ENCODE results near the gene EREG.

The EREG gene

GRCh38 chr4:74344031-74344430 lies 20.9 kb upstream of the EREG start:
- no peak for DNase-seq (ENCODE audit: low spot score)

DNA sequence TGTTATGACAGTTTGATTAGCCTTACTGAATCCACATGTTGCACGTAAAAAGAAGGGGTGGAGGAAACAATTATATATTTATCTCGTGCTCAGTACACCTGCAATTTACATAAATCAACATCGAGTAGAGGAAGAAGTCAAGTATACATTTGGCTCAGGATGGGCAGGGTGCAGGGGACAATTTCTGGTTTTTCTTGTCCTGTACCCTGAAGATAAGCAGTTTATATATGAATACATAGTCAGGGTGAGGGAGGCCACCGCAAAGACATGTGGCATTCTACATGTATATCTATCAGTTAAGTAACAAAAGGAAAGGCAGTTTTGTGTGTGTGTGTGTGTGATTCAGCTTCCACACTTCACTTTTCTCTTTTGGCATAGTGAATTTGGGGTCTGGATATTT lies 11.1 kb upstream of the EREG start:
- DNase-seq (ENCODE audit: low spot score): no peak

DNA sequence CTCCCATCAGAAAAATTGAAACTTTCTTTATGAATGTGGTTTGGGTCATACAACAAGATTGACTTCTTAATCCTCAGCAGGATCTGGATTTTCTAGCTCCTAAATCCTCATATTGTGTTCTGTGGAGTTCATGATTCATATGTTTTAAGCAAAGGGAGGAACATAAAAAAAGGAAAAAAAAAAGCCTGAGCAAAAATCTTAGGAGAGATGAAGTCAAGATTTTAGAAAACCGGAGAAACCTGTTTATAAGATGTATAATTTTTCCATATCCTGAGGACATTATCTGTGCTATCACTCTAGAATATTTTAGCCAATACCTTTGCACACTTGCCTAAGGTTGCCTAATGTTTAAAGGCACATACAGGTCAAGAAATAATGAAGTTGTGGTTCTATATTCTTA lies 7.0 kb upstream of the EREG start:
- no peak for DNase-seq (ENCODE audit: low spot score)

GRCh38 chr4:74361671-74362070 lies 3.3 kb upstream of the EREG start:
- DNase-seq (ENCODE audit: low spot score): no peak

- DNase-seq (ENCODE audit: low spot score): no peak
Measured at GRCh38 chr4:74362347-74362746, 2.6 kb upstream of the EREG start.

DNA sequence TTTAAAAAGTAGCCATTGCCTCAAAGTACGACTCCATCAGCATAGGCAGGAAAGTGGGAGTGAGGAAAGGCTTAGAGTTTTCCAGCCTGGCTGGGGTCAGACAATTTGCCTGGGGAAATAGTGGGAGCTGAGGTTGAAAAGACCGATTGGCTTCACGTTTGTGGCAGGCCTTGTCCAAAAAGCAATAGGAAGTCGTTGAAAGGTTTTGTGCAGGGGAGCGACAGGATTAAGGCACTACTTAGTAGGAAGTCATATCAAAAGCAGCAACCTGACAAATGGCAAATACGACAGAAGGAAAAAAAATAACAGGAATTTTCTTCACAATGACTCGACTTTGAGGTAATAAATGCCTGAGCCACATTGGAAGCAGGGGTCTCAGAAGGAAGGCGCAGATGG lies 691 bp upstream of the EREG start:
- no peak for DNase-seq (ENCODE audit: low spot score)

GRCh38 chr4:74365761-74366160 lies 816 bp downstream of the EREG start:
- DNase-seq (ENCODE audit: low spot score): no peak

DNA sequence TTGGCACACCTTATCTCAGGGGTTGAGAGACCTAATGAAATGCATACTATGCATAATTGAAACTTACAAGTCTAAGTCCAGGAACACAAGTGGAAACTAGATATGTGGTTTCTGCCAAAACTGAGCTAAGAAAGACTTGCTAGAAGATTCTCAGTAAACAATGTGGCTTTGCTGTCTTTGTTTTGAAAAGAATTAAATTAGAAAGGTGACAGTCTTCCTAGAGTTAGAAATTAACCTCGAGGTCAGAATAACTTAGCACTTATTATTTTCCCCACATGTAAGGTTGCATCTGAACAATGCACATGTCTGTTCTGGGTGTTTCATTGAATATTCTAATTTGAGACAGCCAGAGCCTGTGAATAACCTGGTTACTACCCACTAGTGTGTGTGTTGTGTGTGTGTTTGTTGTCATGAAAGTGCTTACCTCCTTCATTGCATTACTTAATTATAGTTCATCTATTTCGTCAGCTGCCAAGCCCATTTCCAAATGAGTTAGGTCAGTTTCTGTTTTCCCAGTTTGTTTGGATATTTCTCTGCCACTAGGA lies 1.5 kb downstream of the EREG start:
- no peak for DNase-seq (ENCODE audit: low spot score)

- DNase-seq (ENCODE audit: low spot score): no peak
Measured at GRCh38 chr4:74367656-74368290, 2.8 kb downstream of the EREG start.

- DNase-seq (ENCODE audit: low spot score): no peak
Measured at GRCh38 chr4:74368596-74368995, 3.7 kb downstream of the EREG start.

DNA sequence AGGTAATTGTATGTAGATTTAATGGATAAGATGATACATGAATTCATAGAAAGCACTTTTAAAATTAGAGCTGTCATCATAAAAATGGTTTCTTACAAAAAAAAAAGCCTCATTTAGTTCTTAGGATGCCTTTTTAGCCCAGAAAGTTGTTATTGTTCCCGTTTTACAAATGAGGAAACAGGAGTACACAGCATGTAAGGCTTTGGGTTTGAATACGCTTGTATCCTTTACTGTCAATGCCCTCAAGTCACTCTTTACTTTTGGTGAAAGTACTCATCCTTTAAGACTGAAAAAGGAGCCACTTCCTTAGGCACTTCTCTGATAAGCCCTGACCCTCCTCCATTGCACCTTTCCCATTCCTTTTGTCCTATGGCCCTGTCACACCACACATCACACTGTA lies 4.9 kb downstream of the EREG start:
- no peak for DNase-seq (ENCODE audit: low spot score)

DNA sequence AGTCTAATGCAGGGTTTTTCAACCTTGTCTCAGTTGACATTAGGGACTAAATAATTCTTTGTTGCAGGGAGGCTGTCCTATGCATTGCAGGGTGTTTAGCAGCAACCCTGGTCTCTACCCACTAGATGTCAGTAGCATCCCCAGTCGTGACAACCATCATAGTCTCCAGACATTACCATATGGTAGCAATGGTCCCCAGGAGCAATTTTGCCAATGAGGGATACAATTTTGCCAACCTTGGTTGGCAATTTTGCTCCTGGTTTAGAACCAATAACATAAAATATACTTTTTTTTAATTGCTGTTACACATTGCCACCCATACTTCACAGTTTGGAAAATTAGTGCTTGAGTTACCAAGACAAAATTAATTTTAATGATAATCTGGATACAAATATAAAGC lies 6.0 kb downstream of the EREG start:
- peak; percentile 15 for DNase-seq (ENCODE audit: low spot score)

GRCh38 chr4:74374128-74374527 lies 9.2 kb downstream of the EREG start:
- no peak for DNase-seq (ENCODE audit: low spot score)

- no peak for DNase-seq (ENCODE audit: low spot score)
Measured at GRCh38 chr4:74374561-74375327, 9.8 kb downstream of the EREG start.

- no peak for DNase-seq (ENCODE audit: low spot score)
Measured at GRCh38 chr4:74375824-74376426, 11.0 kb downstream of the EREG start.

GRCh38 chr4:74376888-74377483 lies 12.0 kb downstream of the EREG start:
- peak; percentile 31 for DNase-seq (ENCODE audit: low spot score)

DNA sequence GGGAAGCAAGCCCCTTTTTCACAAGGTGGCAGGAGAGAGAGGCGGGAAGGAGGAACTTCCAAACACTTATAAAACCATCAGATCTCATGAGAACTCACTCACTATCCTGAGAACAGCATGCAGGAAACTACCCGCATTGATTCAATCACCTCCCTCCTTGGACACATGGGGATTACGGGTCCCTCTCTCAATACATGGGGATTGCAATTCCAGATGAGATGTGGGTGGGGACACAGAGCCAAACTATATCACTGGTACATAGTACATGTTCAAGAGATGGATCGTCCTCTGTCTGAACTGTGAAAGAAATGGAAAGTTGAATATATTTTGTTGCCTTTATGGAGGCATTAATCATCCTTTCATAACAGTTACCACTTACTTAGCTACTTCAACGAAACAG lies 12.8 kb downstream of the EREG start:
- DNase-seq (ENCODE audit: low spot score): no peak

DNA sequence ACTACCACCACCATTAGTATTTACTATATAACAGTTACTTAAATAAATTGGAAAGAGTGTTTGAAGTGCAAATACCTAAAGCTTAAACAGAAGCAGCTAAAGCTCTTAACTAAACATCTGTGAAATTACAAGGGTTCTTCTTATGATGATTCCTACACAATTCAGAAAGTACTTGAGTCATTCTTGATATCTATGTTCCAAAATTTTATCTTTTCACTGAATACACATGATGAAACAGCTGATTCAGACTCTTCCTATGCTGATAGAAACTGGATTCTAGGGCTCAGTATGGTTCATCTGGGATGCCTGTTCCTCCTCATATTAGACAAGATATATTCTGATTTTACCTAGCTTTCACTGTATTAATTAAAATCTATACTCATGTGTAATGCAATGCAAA lies 13.6 kb downstream of the EREG start:
- DNase-seq (ENCODE audit: low spot score): no peak

GRCh38 chr4:74379912-74380311 lies 15.0 kb downstream of the EREG start:
- DNase-seq (ENCODE audit: low spot score): no peak

GRCh38 chr4:74385386-74385785 lies 20.4 kb downstream of the EREG start:
- DNase-seq (ENCODE audit: low spot score): no peak

DNA sequence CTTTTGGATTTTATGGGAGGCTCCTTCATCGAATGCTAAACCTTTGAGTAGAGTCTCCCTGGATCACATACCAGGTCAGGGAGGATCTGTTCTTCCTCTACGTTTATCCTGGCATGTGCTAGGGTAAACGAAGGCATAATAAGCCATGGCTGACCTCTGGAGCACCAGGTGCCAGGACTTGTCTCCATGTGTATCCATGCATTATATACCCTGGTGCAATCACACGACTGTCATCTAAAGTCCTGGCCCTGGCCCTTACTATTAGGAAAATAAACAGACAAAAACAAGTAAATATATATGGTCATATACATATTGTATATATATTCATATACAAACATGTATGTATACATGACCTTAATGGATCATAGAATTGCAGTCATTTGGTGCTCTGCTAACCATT lies 21.2 kb downstream of the EREG start:
- DNase-seq (ENCODE audit: low spot score): no peak

DNA sequence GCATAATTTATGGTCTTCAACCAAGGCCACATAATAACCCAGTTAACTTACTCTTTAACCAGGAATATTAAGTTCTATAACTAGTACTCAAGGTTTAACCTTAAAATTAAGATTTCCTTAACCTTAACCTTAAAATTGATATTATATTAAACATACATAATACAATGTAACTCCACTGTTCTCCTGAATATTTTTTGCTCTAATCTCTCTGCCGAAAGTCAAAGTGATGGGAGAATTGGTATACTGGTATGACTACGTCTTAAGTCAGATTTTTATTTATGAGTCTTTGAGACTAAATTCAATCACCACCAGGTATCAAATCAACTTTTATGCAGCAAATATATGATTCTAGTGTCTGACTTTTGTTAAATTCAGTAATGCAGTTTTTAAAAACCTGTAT lies 22.8 kb downstream of the EREG start:
- no peak for DNase-seq (ENCODE audit: low spot score)

GRCh38 chr4:74389494-74389893 lies 24.5 kb downstream of the EREG start:
- no peak for DNase-seq (ENCODE audit: low spot score)
